Testis (tissue), 3 donors: Measurements from ENCODE around the gene HIPK2. TPM values are rescaled to one million over a fixed set of nuclear protein-coding genes. Genes with fewer than 3 reads are reported as not detected.

Experiments
- DNase-seq: peaks from one replicate; pipeline ENCODE4 v3.0.0-alpha.2; 2019
- H3K27ac ChIP-seq, 2 donors: fragments of 200-600 bp; sonication (generic); one replicate each; pipeline ENCODE4 v1.5.1; 2019
- H3K27me3 ChIP-seq: fragments of 200-600 bp; sonication (generic); one replicate; pipeline ENCODE4 v1.5.1; 2019
- H3K36me3 ChIP-seq: fragments of 200-600 bp; sonication (generic); one replicate; pipeline ENCODE4 v1.5.1; 2017; ENCODE audit warnings: low read depth; ENCODE audit errors: missing control alignments
- H3K4me1 ChIP-seq: fragments of 200-600 bp; sonication (generic); one replicate; pipeline ENCODE4 v1.5.1; 2019
- H3K4me3 ChIP-seq, 2 donors: fragments of 200-600 bp; sonication (generic); one replicate each; pipeline ENCODE4 v1.5.1; 2017 to 2019
- H3K9me3 ChIP-seq: fragments of 200-600 bp; sonication (generic); one replicate; pipeline ENCODE4 v1.5.1; 2017
- POLR2A ChIP-seq: fragments of 450-650 bp; IDR thresholded peaks from one replicate; pipeline ENCODE4 v1.6.1; 2017; ENCODE audit warnings: antibody characterized with exemption, mild to moderate bottlenecking, moderate library complexity
- WGBS, 2 donors: methylation state at CpG; one replicate each; pipeline ENCODE4 v1.1.5; 2018; 5-methylcytosine and 5-hydroxymethylcytosine counted together
- intact Hi-C: fragments of 100-400 bp; cut with DNase I; formaldehyde crosslinking; loops from one replicate; pipeline ENCODE4 v1.15.1; 2023; ENCODE audit warnings: low total_unique reads
- polyA plus RNA-seq: library from polyadenylated mRNA; stranded (reverse); fragments of 350-450 nt; fragmentation: Illumina TruSeq; extraction: RNeasy Lipid Tissue Mini Kit (QIAGEN cat#74804); gene quantifications from one replicate; pipeline ENCODE4 v1.2.3, GENCODE V29; 2014; ENCODE audit warnings: low read depth, low replicate concordance; ENCODE audit not compliant: insufficient read depth
- total RNA-seq, 2 donors: library from RNA; depleted of rRNA; stranded (reverse); fragments of >200 nt; gene quantifications; one replicate each; pipeline ENCODE4 v1.2.3, GENCODE V29; 2016
- TF ChIP-seq, protein P1 (sequence below), 3 experiments: fragments of 450-650 bp in 2 of 3; fragments of 200-600 bp in 1 of 3; sonication (generic) in 1 of 3; IDR thresholded peaks; one replicate each; pipeline ENCODE4 v1.5.1; 2016 to 2019; ENCODE audit warnings: antibody characterized with exemption in 3 of 3, mild to moderate bottlenecking in 2 of 3, moderate library complexity in 1 of 3

HIPK2 gene
- total and polyA plus RNA-seq, 3 donors from 2014 or later = 6.3 to 22.4 (median 17.8) TPM

DNA sequence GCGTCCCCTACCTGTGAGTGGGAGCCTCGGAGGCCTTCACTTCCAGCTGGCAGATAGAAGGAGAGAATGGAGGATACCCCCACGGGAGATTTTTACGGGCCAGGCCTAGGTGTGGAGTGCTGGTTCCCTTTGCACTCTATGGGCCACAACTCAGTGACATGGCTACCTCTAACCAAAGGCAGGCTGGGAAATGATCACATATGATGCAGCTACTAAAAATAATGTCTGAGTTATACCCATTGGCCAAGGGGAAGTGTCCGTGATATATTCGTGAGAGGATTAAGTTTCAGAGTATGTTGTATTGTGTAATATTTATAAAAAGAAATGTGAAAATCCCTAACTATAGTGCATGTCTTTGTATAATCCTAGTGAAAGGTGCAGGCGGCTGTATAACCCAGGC is 13.5 kb upstream of the HIPK2 start:
- no peak overlapping the region for H3K4me3 ChIP-seq
- WGBS, 2 donors = 92% methylated on average over 7 of the region's 7 CpGs
- no peaks in the 10 kb centered on the region for H3K4me1 ChIP-seq
- no peak for DNase-seq
- no peaks in the 10 kb centered on the region for H3K36me3 ChIP-seq
- H3K27ac ChIP-seq = no peak overlapping the region
- no peaks in the 10 kb centered on the region for H3K27me3 ChIP-seq
- TF ChIP-seq, protein P1, sequence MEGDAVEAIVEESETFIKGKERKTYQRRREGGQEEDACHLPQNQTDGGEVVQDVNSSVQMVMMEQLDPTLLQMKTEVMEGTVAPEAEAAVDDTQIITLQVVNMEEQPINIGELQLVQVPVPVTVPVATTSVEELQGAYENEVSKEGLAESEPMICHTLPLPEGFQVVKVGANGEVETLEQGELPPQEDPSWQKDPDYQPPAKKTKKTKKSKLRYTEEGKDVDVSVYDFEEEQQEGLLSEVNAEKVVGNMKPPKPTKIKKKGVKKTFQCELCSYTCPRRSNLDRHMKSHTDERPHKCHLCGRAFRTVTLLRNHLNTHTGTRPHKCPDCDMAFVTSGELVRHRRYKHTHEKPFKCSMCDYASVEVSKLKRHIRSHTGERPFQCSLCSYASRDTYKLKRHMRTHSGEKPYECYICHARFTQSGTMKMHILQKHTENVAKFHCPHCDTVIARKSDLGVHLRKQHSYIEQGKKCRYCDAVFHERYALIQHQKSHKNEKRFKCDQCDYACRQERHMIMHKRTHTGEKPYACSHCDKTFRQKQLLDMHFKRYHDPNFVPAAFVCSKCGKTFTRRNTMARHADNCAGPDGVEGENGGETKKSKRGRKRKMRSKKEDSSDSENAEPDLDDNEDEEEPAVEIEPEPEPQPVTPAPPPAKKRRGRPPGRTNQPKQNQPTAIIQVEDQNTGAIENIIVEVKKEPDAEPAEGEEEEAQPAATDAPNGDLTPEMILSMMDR (IDR thresholded peaks at IDR 0.05) = no peak
- no peak for TF ChIP-seq POLR2A
- H3K9me3 ChIP-seq = no peaks in the 10 kb centered on the region
- intact Hi-C loops = no loop called here

DNA sequence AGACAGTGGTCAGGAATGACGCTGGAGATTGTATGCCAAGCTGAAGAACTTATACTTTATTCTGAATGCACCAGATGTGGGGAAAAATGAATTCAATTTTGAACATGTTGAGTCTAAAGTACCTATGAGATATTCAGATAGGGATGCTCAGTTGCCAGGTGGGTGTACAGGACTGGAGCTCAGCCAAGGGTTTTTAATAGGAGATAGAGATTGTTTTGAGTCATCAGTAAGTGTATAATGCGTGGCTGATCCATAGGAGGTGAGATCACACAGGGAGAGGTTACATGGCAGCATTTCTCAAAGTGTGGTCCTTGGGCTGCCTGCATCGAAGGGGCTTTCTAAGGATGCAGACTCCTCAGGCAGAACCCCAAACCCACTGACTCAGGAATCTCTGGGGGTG is 6.8 kb upstream of the HIPK2 start:
- TF ChIP-seq, protein P1 (IDR thresholded peaks at IDR 0.05) = no peak
- no peak for TF ChIP-seq POLR2A
- 90 to 94% methylated on average over 3 of the region's 3 CpGs for WGBS, 2 donors
- Histone ChIP-seq H3K36me3 (no peaks in the 10 kb centered on the region), H3K27ac (no peak overlapping the region), H3K27me3 (no peaks in the 10 kb centered on the region), H3K4me1 (no peaks in the 10 kb centered on the region), H3K4me3 (no peak overlapping the region), H3K9me3 (no peaks in the 10 kb centered on the region)
- intact Hi-C loops = no loop called here
- DNase-seq = no peak

- intact Hi-C loops = no loop called here
- H3K9me3 ChIP-seq = no peaks in the 10 kb centered on the region
- no peak for TF ChIP-seq POLR2A
- TF ChIP-seq, protein P1 (IDR thresholded peaks at IDR 0.05) = no peak
- no peaks in the 10 kb centered on the region for H3K27me3 ChIP-seq
- no peak for DNase-seq
- no peak overlapping the region for H3K4me3 ChIP-seq
- WGBS, 2 donors = 50 to 52% methylated on average over 3 of the region's 3 CpGs
- H3K27ac ChIP-seq = no peak overlapping the region
- H3K4me1 ChIP-seq = no peaks in the 10 kb centered on the region
- H3K36me3 ChIP-seq = no peaks in the 10 kb centered on the region
Measured at GRCh38 chr7:139783647-139784385, 6.0 kb upstream of the HIPK2 start.

DNA sequence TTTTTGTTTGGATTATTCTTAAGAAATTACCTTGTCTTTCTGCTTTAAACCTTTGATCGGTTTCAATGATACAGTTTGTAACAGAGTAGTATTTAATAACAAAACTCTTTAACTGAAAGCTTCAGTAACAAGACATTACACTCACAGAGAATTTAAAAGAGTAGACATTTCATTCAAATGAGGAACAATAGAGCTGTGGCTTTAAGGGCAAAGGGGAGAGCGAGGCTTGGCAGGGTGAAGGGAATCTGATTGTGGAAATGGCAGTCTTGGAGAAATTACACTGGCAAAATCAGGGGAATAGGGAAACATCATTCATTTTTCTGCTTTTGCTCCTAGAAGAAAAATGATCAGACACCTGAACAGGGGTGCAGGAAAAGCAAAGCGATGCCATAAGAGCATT is 5.1 kb upstream of the HIPK2 start:
- H3K4me3 ChIP-seq = no peak overlapping the region
- no peaks in the 10 kb centered on the region for H3K27me3 ChIP-seq
- no peak for DNase-seq
- H3K36me3 ChIP-seq = no peaks in the 10 kb centered on the region
- TF ChIP-seq, protein P1 (IDR thresholded peaks at IDR 0.05) = no peak
- TF ChIP-seq POLR2A = no peak
- H3K4me1 ChIP-seq = no peaks in the 10 kb centered on the region
- intact Hi-C loops = no loop called here
- H3K27ac ChIP-seq = no peak overlapping the region
- no peaks in the 10 kb centered on the region for H3K9me3 ChIP-seq
- 79 to 87% methylated on average over 3 of the region's 3 CpGs for WGBS, 2 donors
